HG03457 (cell line): Measurements from ENCODE around the gene TYMP.
A peak's percentile ranks its signal among the peaks of the same experiment; 100 is the strongest.
"Not testable (repeated sequence)": the region's sequence is repeated elsewhere in the genome, so short reads cannot be mapped to it uniquely, and the experiment has no call there.

ENCODE experiments used
- ATAC-seq: cut with Tn5 transposase; IDR thresholded peaks from one replicate; pipeline ENCODE4 v1.9.1; 2021; ENCODE audit warnings: moderate number of reproducible peaks; ENCODE audit not compliant: unreplicated experiment

Gene TYMP

DNA sequence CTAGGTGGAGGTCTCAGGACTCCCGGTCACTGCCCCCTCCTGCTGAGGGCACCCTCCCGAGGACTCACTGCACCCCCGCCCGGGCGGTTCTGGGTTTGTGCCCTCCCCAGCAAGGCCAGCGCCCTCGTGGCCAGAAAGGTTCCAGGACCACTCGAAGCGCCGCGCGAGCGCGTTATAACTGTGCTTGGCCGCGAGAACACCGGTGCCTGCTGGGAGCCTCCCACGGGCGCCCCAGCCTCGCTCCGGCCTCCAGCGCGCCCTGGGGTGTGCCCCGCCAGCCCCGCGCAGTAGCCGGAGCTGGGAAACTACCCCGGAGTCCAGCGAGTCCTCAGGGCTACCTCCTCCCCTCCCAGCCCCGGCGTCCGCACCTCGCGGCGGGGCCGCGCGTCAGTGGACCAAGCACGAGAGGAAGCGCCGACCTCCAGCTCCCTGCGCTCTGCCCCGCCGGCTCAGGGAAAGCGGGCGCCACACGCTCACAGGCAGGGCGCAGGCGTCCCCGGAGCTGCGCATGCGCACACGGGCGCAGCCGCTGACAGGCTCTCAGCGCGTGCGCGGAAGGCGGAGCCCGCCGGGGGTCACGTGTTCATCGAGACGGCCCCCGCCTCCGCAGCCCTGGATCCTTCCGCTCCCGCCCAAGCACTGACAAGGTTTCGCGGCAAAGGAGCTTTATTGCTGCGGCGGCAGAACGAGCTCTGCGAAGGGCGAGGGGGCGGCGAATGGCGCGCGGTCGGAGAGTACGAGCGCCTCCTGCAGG is 4.5 kb downstream of the TYMP start, which contains the start of gene SCO2:
Gene SCO2, minus strand, starts transcription at position 495 of the 754 bp plus-strand sequence. CDS start 1,187 bp downstream, outside the sequence.
- peak; percentile 25 for ATAC-seq

DNA sequence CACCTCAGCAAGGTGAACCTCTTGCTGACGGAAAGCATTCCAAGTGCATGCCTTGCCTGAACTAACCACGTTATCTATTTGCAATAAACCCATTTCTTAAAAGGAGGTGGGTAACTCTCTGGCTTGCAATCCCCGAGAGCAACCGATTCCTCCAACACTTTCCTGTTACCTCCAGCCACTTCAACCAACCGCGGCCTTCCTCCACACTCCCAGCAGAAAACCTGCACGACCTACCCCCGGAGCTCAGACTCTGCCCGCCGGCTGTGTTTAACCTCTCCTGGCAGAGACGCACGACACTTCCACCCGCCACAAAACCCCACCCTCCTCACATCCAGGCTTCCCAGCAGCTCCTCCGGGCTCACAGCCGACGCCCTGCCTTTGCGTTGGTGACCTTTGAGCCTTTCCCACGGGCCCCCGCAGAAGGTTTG is 5.1 kb downstream of the TYMP start:
- ATAC-seq: no peak

DNA sequence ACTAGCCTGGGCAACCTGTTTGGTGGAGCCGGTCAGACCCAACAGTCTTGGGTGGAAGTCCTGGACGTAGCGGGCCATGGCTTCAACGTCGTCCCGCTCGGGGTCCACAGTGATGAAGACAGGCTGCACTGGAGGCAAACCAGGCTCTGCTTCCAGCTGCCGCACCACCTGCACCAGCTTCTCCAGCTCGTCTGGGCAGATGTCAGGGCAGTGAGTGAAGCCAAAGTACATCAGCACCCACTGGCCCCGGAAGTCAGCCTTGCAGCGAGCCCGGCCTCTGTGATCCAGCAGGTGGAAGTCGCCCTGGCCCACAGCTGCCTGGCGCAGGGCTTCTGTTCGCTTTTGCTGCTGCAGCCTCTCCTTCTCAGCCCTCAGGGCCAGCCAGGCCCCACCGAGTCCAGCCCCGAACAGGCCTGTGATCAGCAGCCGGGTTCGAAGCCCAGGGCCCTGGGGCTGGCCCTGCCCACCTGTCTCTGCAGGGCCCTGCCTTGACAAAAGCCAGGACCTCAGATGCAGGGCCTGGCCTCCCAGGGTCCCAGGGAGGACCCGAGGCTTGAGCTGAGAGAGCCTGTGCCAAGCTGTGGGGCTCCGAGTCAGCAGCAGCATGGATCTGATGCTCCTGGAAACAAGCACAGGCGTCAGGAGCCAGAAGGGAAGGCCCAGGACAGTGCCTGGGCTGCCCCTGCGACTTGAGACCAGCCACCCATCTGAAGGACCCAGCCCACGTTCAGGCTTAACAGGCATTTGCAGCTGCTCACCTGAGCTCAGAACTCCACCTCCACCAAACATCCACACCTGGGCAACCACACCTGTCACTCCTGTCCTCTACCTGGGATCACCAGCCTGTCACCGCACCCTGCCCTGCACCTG is 5.8 kb downstream of the TYMP start:
- ATAC-seq: no peak

DNA sequence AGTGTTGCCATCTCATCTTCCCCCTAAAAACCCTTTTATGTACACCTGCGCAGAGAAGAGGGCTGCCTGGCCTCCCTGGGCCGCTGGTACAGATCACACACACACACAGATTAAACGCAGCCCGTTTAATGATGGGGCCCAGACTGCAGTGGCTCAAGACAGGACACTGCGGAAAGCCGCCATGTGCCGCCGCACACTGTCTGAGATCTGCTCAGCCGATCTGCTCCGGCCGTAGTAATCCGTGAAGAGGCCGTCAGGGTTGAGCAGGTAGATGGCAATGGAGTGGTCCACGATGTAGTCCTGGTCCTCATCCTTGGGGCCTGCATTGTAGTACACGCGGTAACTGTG is 6.4 kb downstream of the TYMP start:
- no peak for ATAC-seq

DNA sequence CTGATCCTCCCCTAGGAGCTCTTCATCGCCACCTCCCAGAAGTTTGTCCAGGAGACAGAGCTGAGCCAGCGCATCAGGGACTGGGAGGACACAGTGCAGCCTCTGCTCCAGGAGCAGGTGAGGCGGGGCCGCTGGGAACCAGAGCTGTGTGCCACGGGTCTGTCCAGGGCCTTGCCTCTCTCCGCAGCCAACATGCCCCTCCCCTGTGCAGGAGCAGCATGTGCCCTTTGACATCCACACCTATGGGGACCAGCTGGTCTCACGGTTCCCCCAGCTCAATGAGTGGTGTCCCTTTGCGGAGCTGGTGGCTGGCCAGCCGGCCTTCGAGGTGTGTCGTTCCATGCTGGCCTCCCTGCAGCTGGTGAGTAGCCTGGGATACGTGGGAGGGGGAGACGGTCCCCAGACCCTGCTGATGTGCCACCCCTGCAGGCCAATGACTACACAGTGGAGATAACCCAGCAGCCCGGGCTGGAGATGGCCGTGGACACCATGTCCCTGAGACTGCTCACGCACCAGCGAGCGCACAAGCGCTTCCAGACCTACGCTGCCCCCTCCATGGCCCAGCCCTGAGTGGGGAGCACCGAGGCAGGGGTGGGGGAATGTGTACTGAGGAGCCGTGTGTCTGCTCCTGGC is 6.9 kb downstream of the TYMP start:
- no peak for ATAC-seq

DNA sequence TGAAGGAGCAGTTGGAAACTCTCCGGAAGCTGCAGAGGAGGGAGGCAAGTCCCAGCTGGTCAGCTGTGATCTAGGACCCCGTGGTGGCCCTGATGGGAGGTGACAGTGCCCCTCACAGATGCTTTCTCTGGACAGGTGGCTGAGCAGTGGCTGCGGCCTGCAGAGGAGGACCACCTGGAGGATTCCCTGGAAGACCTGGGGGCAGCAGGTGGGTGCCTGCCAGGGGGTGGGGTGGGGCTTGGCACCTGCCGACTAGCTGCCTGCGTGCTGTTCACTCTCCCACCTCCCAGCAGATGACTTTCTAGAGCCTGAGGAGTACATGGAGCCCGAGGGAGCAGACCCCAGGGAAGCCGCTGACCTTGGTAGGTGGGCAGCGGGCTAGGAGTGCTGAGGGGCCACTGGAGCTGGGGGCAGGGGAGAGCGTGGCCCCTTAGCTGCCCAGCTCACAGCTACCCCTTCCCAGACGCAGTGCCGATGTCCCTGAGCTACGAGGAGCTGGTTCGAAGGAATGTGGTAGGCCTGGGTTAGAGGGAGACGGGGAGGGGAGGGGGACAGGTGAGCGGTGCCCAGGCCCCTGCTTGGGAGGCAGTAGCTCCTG is 7.5 kb downstream of the TYMP start:
- ATAC-seq: no peak

DNA sequence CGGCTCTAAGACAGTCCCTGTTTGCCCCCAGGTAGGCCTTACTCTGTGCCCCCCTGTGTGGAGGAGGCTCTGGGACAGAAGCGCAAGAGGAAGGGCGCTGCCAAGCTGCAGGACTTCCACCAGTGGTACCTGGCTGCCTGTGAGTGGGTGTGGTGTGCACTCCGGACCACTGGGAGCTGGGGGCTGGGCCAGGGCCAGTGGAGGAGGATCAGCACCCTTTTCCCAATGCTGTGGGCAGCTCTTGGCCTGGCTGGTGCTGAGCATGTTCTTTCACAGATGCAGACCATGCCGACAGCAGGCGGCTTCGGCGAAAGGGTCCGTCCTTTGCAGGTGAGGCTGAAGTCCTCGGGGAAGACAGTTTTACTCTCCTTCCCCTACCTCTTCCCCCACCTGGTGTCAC is 8.1 kb downstream of the TYMP start:
- ATAC-seq: no peak

DNA sequence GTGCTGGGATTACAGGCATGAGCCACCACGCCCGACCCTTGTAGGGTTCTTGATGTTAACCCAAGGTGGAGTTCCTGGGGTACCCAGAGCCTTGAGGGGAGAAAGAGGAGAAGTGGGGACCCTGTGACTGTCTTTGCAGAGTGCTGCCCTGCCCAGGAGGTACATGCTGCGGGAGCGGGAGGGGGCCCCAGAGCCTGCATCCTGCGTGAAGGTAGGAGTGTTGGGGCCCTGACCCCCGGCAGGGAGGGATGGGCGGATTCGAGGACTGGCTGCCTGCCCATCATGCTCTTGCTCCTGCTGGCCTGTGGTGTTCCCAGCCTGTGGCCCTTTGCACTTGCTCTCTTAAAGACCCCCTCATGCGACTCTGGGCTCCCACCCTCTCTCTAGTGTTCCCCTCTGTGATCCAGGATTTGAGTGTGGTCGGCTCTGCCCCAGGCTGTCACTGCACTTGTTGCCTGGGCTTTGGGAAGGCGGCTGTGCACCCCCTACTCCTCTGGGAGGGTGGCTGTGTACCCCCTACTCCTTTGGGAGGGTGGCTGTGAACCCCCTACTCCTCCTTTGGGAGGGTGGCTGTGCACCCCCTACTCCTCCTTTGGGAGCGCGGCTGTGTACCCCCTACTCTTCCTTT is 8.9 kb downstream of the TYMP start:
- ATAC-seq: no peak

DNA sequence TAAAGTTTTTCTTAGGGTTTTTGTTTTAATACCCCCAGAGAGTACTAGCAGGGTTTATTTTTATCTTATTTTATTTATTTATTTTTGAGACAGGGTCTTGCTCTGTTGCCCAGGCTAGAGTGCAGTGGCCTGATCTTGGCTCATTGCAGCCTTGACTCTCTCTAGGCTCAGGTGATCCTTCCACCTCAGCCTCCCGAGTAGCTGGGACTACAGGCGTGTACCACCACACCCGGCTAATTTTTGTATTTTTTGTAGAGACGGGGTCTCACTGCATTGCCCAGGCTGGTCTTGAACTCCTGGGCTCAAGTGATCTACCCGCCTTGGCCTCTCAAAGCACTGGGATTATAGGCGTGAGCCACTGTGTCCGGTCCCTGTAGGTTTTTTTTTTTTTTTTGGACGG is 9.6 kb downstream of the TYMP start:
- ATAC-seq: not testable (repeated sequence)

DNA sequence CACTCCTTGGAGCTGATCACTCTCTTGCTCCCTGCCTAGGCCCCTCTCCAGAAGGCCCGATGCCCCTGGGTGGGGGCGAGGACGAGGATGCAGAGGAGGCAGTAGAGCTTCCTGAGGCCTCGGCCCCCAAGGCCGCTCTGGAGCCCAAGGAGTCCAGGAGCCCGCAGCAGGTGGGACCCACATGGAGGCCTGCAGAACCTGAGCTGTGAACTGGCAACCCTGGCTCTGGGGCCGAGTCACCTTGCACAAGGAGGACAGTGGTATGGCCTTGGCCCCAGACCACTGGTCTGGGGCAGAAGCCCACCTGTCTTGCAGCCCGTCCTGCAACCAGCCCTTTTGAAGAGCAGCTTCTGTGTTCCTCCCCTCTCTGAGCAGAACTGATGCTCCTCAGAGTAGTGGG is 10.7 kb downstream of the TYMP start:
- no peak for ATAC-seq

DNA sequence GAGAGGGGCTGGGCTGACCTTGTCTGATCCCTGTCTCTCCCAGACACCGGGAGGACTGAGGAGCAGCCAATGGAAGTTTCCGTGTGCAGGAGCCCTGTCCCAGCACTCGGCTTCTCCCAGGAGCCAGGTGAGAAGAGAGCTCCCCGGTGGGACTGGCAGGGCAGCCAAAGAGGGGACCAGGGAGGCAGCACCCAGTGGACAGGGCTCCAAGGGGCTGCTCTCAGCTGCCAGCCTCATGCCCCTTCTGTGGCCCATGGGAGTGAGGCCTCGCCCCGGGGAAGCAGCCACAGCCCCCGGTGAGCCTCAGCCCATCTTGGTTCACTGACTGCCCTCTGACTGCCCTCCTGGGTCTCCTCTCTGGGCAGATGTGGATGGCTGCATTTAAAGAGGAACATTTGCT is 11.2 kb downstream of the TYMP start:
- ATAC-seq: no peak

DNA sequence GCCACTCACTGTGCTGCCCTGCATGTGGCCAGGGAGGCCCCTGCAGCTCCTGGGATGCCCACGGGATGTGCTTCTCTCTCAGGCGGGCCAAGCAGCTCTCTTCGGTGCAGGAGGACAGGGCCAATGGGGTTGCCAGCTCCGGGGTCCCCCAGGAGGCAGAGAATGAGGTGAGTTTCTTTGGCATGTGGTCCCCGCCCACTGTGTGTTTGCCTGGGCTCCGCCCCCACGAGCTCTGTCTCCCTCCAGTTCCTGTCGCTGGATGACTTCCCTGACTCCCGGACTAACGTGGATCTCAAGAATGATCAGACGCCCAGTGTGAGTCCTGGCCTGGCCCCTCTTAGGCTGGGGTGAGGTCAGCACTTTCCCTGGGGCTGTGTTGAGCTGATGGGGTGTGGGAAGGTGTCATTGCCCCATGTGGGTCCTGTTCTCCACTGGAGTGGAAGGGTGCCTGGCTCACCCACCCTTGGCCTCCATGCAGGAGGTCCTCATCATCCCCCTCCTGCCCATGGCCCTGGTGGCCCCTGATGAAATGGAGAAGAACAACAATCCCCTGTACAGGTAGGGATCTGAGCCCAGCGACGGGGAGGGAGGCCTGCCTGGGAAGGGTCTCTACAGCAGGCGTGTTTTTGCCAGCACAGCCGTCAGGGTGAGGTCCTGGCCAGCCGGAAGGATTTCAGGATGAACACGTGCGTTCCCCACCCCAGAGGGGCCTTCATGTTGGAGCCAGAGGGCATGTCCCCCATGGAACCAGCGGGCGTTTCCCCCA is 12.1 kb downstream of the TYMP start:
- ATAC-seq: no peak

DNA sequence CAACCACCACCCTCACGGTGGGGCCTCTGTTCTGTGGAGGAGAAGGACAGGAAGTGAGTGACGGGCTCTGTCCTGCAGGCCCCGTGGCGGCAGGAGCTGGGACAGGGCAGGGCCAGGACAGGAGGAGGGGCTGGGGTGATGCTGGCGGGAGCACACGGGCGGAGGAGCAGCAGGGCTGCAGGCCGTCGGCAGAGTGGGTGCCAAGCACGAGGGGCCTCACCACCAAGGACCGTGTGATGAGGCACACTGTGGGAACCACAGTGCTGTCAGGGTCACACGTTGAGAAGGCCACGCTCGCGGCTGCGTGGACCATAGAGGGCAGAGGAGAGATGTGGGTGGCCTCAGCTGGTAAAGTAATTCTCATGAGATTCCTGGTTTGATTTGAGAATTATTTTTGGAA is 12.9 kb downstream of the TYMP start:
- ATAC-seq: no peak

DNA sequence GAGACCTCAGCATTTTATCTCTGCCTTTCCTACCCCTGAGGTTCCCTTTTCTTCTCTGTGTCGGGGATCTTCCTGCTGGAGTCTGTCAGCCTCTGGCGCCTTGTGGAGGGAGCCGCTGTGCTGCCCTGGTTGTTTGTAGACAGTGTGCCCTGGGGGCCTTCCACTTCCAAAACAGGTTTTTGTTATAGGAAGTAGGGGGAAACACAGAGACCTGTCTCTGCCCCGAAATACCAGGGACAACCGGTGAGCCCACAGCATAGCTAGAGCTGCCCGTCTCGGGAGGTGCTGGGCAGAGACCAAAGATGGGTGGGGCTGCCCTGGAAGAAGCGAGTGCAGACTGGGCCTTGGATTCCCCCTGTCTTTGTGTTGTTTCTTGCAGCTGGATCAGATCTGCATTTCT is 13.7 kb downstream of the TYMP start:
- no peak for ATAC-seq

DNA sequence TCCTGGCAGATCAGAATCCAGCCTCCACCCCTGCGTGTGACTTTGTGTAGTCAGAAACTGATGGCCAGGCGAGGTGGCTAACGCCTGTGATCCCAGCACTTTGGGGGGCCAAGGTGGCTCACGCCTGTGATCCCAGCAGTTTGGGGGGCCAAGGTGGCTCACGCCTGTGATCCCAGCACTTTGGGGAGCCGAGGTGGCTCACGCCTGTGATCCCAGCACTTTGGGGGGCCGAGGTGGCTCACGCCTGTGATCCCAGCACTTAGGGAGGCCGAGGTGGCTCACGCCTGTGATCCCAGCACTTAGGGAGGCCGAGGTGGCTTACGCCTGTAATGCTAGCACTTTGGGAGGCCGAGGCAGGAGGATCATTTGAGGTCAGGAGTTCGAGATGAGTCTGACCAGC is 16.6 kb downstream of the TYMP start:
- no peak for ATAC-seq

DNA sequence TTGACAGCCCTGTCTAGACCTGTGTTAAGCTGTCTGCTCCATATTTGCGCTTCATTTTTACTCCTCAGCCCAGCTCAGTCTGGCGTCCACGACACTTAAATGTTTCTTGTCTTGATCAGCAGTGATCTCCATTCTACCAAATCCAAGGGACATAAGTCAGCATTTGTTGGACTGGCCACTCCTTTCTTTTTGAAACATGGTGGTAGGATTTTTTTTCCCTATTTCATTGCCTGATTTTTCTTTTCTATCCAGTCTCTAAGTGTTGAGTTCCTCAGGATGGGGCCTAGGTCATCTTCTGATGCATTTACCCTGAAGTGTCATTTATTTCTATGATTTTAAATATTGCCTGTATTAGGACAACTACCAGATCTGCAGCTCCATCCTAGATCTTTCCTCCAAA is 20.9 kb downstream of the TYMP start:
- no peak for ATAC-seq

DNA sequence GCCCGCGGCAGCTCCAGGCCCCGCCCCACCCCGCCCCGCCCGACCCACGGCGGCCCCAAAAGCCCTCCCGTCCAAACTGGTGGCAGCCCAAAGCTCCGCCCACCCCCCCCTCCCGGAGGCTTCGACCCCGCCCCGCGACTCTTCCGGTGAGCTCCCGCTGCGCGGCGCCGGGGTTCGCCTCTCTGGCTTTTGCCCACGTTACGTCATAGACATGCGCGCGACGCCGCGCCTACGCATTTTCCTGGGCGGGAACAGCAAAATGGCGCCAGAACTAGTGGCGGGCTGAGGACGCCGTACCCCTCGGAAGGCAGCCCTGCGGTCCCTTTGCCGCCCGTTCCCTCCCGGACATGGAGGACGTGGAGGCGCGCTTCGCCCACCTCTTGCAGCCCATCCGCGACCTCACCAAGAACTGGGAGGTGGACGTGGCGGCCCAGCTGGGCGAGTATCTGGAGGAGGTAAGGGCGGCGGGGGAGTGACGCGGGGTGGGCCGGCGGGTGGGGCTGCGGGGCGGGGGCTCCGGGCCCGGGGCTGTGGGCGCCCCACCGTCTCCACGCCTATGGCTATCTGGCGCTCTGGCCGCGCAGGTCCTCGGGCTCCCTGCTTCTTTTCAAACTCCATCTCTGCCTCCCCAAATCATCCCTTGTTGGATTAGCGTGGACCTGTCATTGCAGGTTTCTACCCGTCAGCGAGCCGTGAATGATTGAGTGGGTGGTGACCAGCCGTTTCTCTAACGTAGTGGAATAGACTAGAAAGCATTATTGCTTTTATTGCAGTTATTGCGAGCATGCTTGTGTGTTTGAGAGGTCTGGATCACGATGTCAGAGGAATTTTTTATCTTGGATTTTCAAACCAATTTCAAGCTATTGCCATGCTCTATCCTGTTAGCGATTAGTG is 21.6 kb downstream of the TYMP start, which contains the start of gene NCAPH2:
Gene NCAPH2, plus strand, starts transcription at position 234 of the 894 bp plus-strand sequence. Its CDS starts 114 bp downstream, at position 348.
- peak; percentile 37 for ATAC-seq

DNA sequence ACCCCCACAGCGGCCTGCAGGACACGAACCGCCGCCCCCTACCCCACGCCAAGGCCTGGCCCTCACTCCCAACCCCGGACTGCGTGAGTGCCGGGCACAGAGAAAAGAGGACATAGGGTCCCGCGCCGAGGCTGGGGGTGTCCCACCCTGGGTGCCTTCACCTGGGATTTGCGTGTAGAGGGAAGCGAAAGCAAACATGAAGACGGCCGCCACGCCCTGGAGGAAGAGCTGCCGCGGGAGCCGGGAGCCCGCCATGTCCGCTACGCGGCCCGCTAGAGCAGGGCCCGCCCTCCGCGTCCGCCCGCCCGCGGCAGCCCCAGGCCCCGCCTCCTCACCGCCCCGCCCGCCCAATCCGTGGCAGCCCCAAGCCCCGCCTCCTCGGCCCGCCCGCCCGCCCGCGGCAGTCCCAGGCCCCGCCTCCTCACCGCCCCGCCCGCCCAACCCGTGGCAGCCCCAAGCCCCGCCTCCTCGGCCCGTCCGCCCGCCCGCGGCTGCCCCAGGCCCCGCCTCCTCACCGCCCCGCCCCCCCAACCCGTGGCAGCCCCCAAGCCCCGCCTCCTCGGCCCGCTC is 22.3 kb downstream of the TYMP start, which contains the start of gene LMF2:
Gene LMF2, minus strand, starts transcription at position 282 of the 570 bp plus-strand sequence. Its CDS starts 27 bp downstream, at position 255.
- ATAC-seq: peak; percentile 42
